Neural crest cell (in vitro differentiated cells): Measurements from ENCODE around the gene TAS2R41. TPM values are rescaled to one million over a fixed set of nuclear protein-coding genes. Genes with fewer than 3 reads are reported as not detected.
"Not testable (repeated sequence)": the region's sequence is repeated elsewhere in the genome, so short reads cannot be mapped to it uniquely, and the experiment has no call there.

Experiments
- DNase-seq: peaks from one replicate; pipeline ENCODE4 v3.0.0; 2021; ENCODE audit warnings: low read depth, mixed read lengths, low spot score
- H3K27ac Mint-ChIP-seq: one replicate; pipeline ENCODE4 v1.8.0; 2021; ENCODE audit warnings: mild to moderate bottlenecking, mixed read lengths; ENCODE audit not compliant: unreplicated experiment
- H3K27me3 Mint-ChIP-seq: 2 replicates; pipeline ENCODE4 v1.8.0; 2021; ENCODE audit warnings: low read depth, mild to moderate bottlenecking, mixed read lengths
- H3K36me3 Mint-ChIP-seq: 2 replicates; pipeline ENCODE4 v1.8.0; 2021; ENCODE audit warnings: low read depth, mild to moderate bottlenecking, mixed read lengths
- H3K4me1 Mint-ChIP-seq: 2 replicates; pipeline ENCODE4 v1.8.0; 2021; ENCODE audit warnings: mixed read lengths
- H3K4me3 Mint-ChIP-seq: one replicate; pipeline ENCODE4 v1.8.0; 2021; ENCODE audit warnings: mild to moderate bottlenecking, mixed read lengths
- H3K9me3 Mint-ChIP-seq: 2 replicates; pipeline ENCODE4 v1.8.0; 2021; ENCODE audit warnings: mixed read lengths
- CTCF ChIP-seq: fragments of 200-600 bp; sonication (generic); conservative IDR thresholded peaks from 2 replicates; pipeline ENCODE4 v1.5.0; 2021; ENCODE audit warnings: antibody characterized with exemption, mild to moderate bottlenecking
- total RNA-seq: library from RNA; stranded (reverse); gene quantifications from 2 replicates; pipeline ENCODE4 v1.2.1, GENCODE V29; 2021

TAS2R41 gene
- total RNA-seq, 1 donor from 2014 or later: not detected

- H3K4me3 Mint-ChIP-seq: no peak overlapping the region
- H3K9me3 Mint-ChIP-seq: no peaks in the 10 kb centered on the region
- no peaks in the 10 kb centered on the region for H3K36me3 Mint-ChIP-seq
- no peaks in the 10 kb centered on the region for H3K27me3 Mint-ChIP-seq
- H3K27ac Mint-ChIP-seq: no peak overlapping the region
- TF ChIP-seq CTCF: no peak
- no peaks in the 10 kb centered on the region for H3K4me1 Mint-ChIP-seq
- DNase-seq: no peak
Measured at GRCh38 chr7:143480501-143480900, 2.8 kb downstream of the TAS2R41 start.

GRCh38 chr7:143484119-143484518, 6.4 kb downstream of the TAS2R41 start:
- no peak overlapping the region for H3K4me3 Mint-ChIP-seq
- H3K4me1 Mint-ChIP-seq: no peaks in the 10 kb centered on the region
- no peaks in the 10 kb centered on the region for H3K9me3 Mint-ChIP-seq
- no peaks in the 10 kb centered on the region for H3K27me3 Mint-ChIP-seq
- no peak for DNase-seq
- no peaks in the 10 kb centered on the region for H3K36me3 Mint-ChIP-seq
- no peak for TF ChIP-seq CTCF
- no peak overlapping the region for H3K27ac Mint-ChIP-seq

GRCh38 chr7:143485094-143485493, 7.4 kb downstream of the TAS2R41 start:
- H3K4me3 Mint-ChIP-seq: no peak overlapping the region
- no peaks in the 10 kb centered on the region for H3K27me3 Mint-ChIP-seq
- no peak for DNase-seq
- no peak for TF ChIP-seq CTCF
- H3K9me3 Mint-ChIP-seq: no peaks in the 10 kb centered on the region
- no peaks in the 10 kb centered on the region for H3K36me3 Mint-ChIP-seq
- H3K27ac Mint-ChIP-seq: no peak overlapping the region
- H3K4me1 Mint-ChIP-seq: no peaks in the 10 kb centered on the region

- no peak overlapping the region for H3K27ac Mint-ChIP-seq
- no peaks in the 10 kb centered on the region for H3K27me3 Mint-ChIP-seq
- H3K4me1 Mint-ChIP-seq: no peaks in the 10 kb centered on the region
- H3K36me3 Mint-ChIP-seq: no peaks in the 10 kb centered on the region
- no peak for DNase-seq
- H3K9me3 Mint-ChIP-seq: no peaks in the 10 kb centered on the region
- no peak overlapping the region for H3K4me3 Mint-ChIP-seq
- no peak for TF ChIP-seq CTCF
Measured at GRCh38 chr7:143485500-143485899, 7.8 kb downstream of the TAS2R41 start.

GRCh38 chr7:143486266-143486665, 8.6 kb downstream of the TAS2R41 start:
- H3K4me1 Mint-ChIP-seq, H3K36me3 Mint-ChIP-seq, H3K27me3 Mint-ChIP-seq, H3K9me3 Mint-ChIP-seq, H3K27ac Mint-ChIP-seq, H3K4me3 Mint-ChIP-seq, DNase-seq: not testable (repeated sequence)

- H3K4me3 Mint-ChIP-seq: no peak overlapping the region
- H3K27me3 Mint-ChIP-seq: no peaks in the 10 kb centered on the region
- no peaks in the 10 kb centered on the region for H3K36me3 Mint-ChIP-seq
Measured at GRCh38 chr7:143487061-143487460, 9.4 kb downstream of the TAS2R41 start.

More at GRCh38 chr7:143487061-143487460, 9.4 kb downstream of the TAS2R41 start:
- no peak for TF ChIP-seq CTCF
- Mint-ChIP-seq H3K9me3 (no peaks in the 10 kb centered on the region), H3K4me1 (no peaks in the 10 kb centered on the region), H3K27ac (no peak overlapping the region)
- no peak for DNase-seq
